H1 (cell line): Measurements from ENCODE around the gene PAX8. TPM values are rescaled to one million over a fixed set of nuclear protein-coding genes. Genes with fewer than 3 reads are reported as not detected.

Experiments
- CTCF ChIA-PET: fragments of 300-600 bp; sonication (Branson Sonifier 250); formaldehyde crosslinking; loops from one replicate; lab custom pipeline; 2021; ENCODE audit not compliant: partially characterized antibody; lab: Charles Lee
- POLR2A ChIA-PET: fragments of 300-600 bp; sonication (Branson Sonifier 250); formaldehyde crosslinking; loops from one replicate; lab custom pipeline; 2021; ENCODE audit warnings: inconsistent platforms; ENCODE audit not compliant: partially characterized antibody; lab: Charles Lee
- DNase-seq, 2 experiments: peaks; one replicate each; pipeline versions ENCODE4 v3.0.0 to v3.0.0-alpha.2; 2010 to 2022; ENCODE audit warnings: low spot score in 2 of 2, low read depth in 1 of 2, mixed read lengths in 1 of 2
- FAIRE-seq: peaks from 2 replicates; lab custom pipeline; 2011; peaks lifted over from hg19 to GRCh38; lab: Jason Lieb, UNC
- H2AFZ ChIP-seq: 2 replicates; pipeline ENCODE4 v1.8.1; 2012; ENCODE audit warnings: low read length, inconsistent platforms
- H2AK5ac ChIP-seq: 2 replicates; pipeline ENCODE4 v1.6.1; 2013; ENCODE audit warnings: low read depth, low read length
- H2BK120ac ChIP-seq: replicated peaks from 2 replicates; pipeline ENCODE3; 2013; ENCODE audit warnings: low read depth, low read length, inconsistent platforms
- H2BK12ac ChIP-seq: 2 replicates; pipeline ENCODE4 v1.6.1; 2013; ENCODE audit warnings: low read depth, low read length
- H2BK15ac ChIP-seq: 2 replicates; pipeline ENCODE4 v1.6.1; 2013; ENCODE audit warnings: low read length
- H2BK20ac ChIP-seq: 2 replicates; pipeline ENCODE4 v1.6.1; 2013; ENCODE audit warnings: low read length
- H2BK5ac ChIP-seq: 2 replicates; pipeline ENCODE4 v1.6.1; 2013; ENCODE audit warnings: low read depth, low read length
- H3K14ac ChIP-seq: 2 replicates; pipeline ENCODE4 v1.6.1; 2013; ENCODE audit warnings: inconsistent platforms; ENCODE audit not compliant: insufficient read length
- H3K18ac ChIP-seq: 2 replicates; pipeline ENCODE4 v1.6.1; 2013; ENCODE audit warnings: low read length; ENCODE audit errors: extremely low read depth
- H3K23ac ChIP-seq: 2 replicates; pipeline ENCODE4 v1.6.1; 2013; ENCODE audit warnings: inconsistent platforms; ENCODE audit not compliant: insufficient read length
- H3K23me2 ChIP-seq: 2 replicates; pipeline ENCODE4 v1.6.1; 2013; ENCODE audit warnings: low read depth, low read length
- H3K27ac ChIP-seq: 2 replicates; pipeline ENCODE4 v1.6.1; 2011; ENCODE audit warnings: low read depth, low read length, inconsistent platforms
- H3K27me3 ChIP-seq, 4 experiments: replicated peaks in 1 of 4; 1 replicate in 1 of 4; 2 replicates in 3 of 4; pipeline versions ENCODE4 v1.6.1 to v1.8.1; 2011 to 2013; ENCODE audit warnings: low read length in 3 of 4, mild to moderate bottlenecking in 3 of 4, inconsistent platforms in 2 of 4, mixed read lengths in 2 of 4, moderate library complexity in 1 of 4; ENCODE audit not compliant: control insufficient read depth in 3 of 4, insufficient read depth in 3 of 4; ENCODE audit errors: extremely low read depth in 1 of 4
- H3K36me3 ChIP-seq, 4 experiments: 2 replicates each; pipeline versions ENCODE4 v1.6.1 to v1.8.1; 2011 to 2013; ENCODE audit warnings: mild to moderate bottlenecking in 4 of 4, low read length in 3 of 4, moderate library complexity in 2 of 4, control low read depth in 1 of 4, inconsistent platforms in 1 of 4; ENCODE audit not compliant: insufficient read depth in 4 of 4, control insufficient read depth in 2 of 4
- H3K4ac ChIP-seq: replicated peaks from 2 replicates; pipeline ENCODE3; 2013; ENCODE audit warnings: low read length, low read depth, mixed read lengths, inconsistent platforms; ENCODE audit not compliant: insufficient read length
- H3K4me1 ChIP-seq, 4 experiments: replicated peaks in 1 of 4; 1 replicate in 1 of 4; 2 replicates in 3 of 4; pipeline versions ENCODE4 v1.6.1 to v1.8.1; 2011 to 2013; ENCODE audit warnings: low read length in 3 of 4, inconsistent platforms in 2 of 4, mixed read lengths in 1 of 4; ENCODE audit not compliant: insufficient read depth in 4 of 4, control insufficient read depth in 3 of 4
- H3K4me2 ChIP-seq, 2 experiments: 2 replicates each; pipeline versions ENCODE4 v1.6.1 to v1.8.1; 2011 to 2013; ENCODE audit warnings: low read depth in 2 of 2, low read length in 2 of 2, control low read depth in 1 of 2, inconsistent platforms in 1 of 2, mild to moderate bottlenecking in 1 of 2; ENCODE audit not compliant: insufficient read depth in 1 of 2
- H3K4me3 ChIP-seq, 4 experiments: fragments of 200-600, 300-600 bp in 1 of 4; sonication (generic), shearing (Covaris generic), sonication (Bioruptor Twin) in 1 of 4; 2 replicates each; pipeline versions ENCODE4 v1.5.1 to v1.8.1; 2011 to 2016; ENCODE audit warnings: low read length in 4 of 4, low read depth in 3 of 4, control low read depth in 2 of 4, inconsistent platforms in 2 of 4, mild to moderate bottlenecking in 2 of 4, mixed read lengths in 1 of 4, moderate library complexity in 1 of 4; ENCODE audit not compliant: insufficient read depth in 2 of 4; ENCODE audit errors: extremely low read depth in 1 of 4
- H3K56ac ChIP-seq: replicated peaks from 2 replicates; pipeline ENCODE3; 2013; ENCODE audit warnings: low read depth, mild to moderate bottlenecking, mixed read lengths, low read length, inconsistent platforms; ENCODE audit not compliant: insufficient read length
- H3K79me1 ChIP-seq: 2 replicates; pipeline ENCODE4 v1.6.1; 2013; ENCODE audit warnings: low read depth, low read length, control low read depth
- H3K79me2 ChIP-seq, 2 experiments: 2 replicates each; pipeline versions ENCODE4 v1.6.1 to v1.8.1; 2012 to 2013; ENCODE audit warnings: low read length in 2 of 2, mild to moderate bottlenecking in 2 of 2, inconsistent platforms in 1 of 2; ENCODE audit not compliant: insufficient read depth in 2 of 2, control insufficient read depth in 1 of 2
- H3K9ac ChIP-seq, 4 experiments: replicated peaks in 1 of 4; 1 replicate in 1 of 4; 2 replicates in 3 of 4; pipeline versions ENCODE4 v1.6.1 to v1.8.1; 2011 to 2013; ENCODE audit warnings: low read depth in 3 of 4, low read length in 3 of 4, control low read depth in 2 of 4, mild to moderate bottlenecking in 2 of 4, moderate library complexity in 2 of 4, inconsistent platforms in 1 of 4; ENCODE audit errors: extremely low read depth in 1 of 4
- H3K9me3 ChIP-seq, 2 experiments: 2 replicates each; pipeline versions ENCODE4 v1.6.1 to v1.8.1; 2012 to 2013; ENCODE audit warnings: mild to moderate bottlenecking in 2 of 2, moderate library complexity in 2 of 2, control low read depth in 1 of 2, inconsistent platforms in 1 of 2, low read depth in 1 of 2, low read length in 1 of 2, mixed read lengths in 1 of 2; ENCODE audit not compliant: insufficient read depth in 2 of 2
- H4K20me1 ChIP-seq, 2 experiments: replicated peaks in 1 of 2; 2 replicates each; pipeline versions ENCODE3 to v1.8.1; 2011 to 2013; ENCODE audit warnings: inconsistent platforms in 2 of 2, low read length in 2 of 2, mild to moderate bottlenecking in 1 of 2; ENCODE audit not compliant: insufficient read depth in 2 of 2, control insufficient read depth in 1 of 2
- H4K5ac ChIP-seq: 2 replicates; pipeline ENCODE4 v1.6.1; 2013; ENCODE audit warnings: low read length, low read depth, mixed read lengths, inconsistent platforms; ENCODE audit not compliant: insufficient read length
- H4K8ac ChIP-seq: 2 replicates; pipeline ENCODE4 v1.8.0; 2013; ENCODE audit warnings: mild to moderate bottlenecking, moderate library complexity, low read length, inconsistent platforms; ENCODE audit not compliant: insufficient read depth; ENCODE audit errors: extremely low read depth
- H4K91ac ChIP-seq: replicated peaks from 2 replicates; pipeline ENCODE3; 2013; ENCODE audit warnings: low read length, mixed read lengths, inconsistent platforms; ENCODE audit not compliant: insufficient read length
- CBX8 ChIP-seq: fragments of 300-800, 300-1000 bp; sonication (generic); IDR thresholded peaks from 2 replicates; pipeline ENCODE4 v1.7.1; 2016; ENCODE audit warnings: low read depth, low read length, borderline replicate concordance
- KDM5A ChIP-seq: fragments of 200-600 bp; IDR thresholded peaks from 2 replicates; pipeline ENCODE4 v1.7.1; 2012; ENCODE audit warnings: mild to moderate bottlenecking, low read length, inconsistent platforms, mixed read lengths
- POU5F1 ChIP-seq: IDR thresholded peaks from 2 replicates; pipeline ENCODE4 v1.6.1; 2011; ENCODE audit warnings: low read depth, mild to moderate bottlenecking, low read length, moderate library complexity
- YY1 ChIP-seq: IDR thresholded peaks from 2 replicates; pipeline ENCODE4 v1.6.1; 2011; ENCODE audit warnings: low read depth, mild to moderate bottlenecking, low read length
- WGBS, 2 experiments: shearing (Covaris generic) in 1 of 2; methylation state at CpG; one replicate each; pipeline versions ENCODE4 v1.1.6 to v1.1.7; 2013 to 2015; ENCODE audit warnings: low lambda C conversion rate in 2 of 2, mixed read lengths in 2 of 2, inconsistent platforms in 1 of 2, low coverage in 1 of 2, missing lambda C conversion rate in 1 of 2; ENCODE audit not compliant: insufficient replicate concordance in 2 of 2, insufficient coverage in 1 of 2, insufficient read length in 1 of 2; ENCODE audit errors: extremely low coverage in 1 of 2, missing lambda C conversion rate in 1 of 2; 5-methylcytosine and 5-hydroxymethylcytosine counted together
- polyA plus RNA-seq, 7 experiments: library from polyadenylated mRNA; depleted of rRNA in 3 of 7; stranded (reverse) in 5 of 7; unstranded in 2 of 7; fragments of >200 nt in 5 of 7; fragments of 200-250 nt in 2 of 7; gene quantifications; 1 replicate in 5 of 7; 2 replicates in 1 of 7; 4 replicates in 1 of 7; pipeline versions ENCODE4 v1.2.1 to v1.2.3, GENCODE V29; 2011 to 2013; ENCODE audit warnings: missing spikeins in 2 of 7, mixed read lengths in 2 of 7
- total RNA-seq: library from RNA; stranded (reverse); fragmentation: NEBNext Ultra II Directional; extraction: Animal tissue kit (Norgen Biotek cat#: 25700); gene quantifications from 2 replicates; pipeline ENCODE4 v1.2.1, GENCODE V29; 2021

The PAX8 gene
- total and polyA plus RNA-seq, 2 of the 8 experiments (the other 6 are each of a cell fraction or from before 2014, with no cell fraction given) = 0.02 TPM; not detected in 1

GRCh38 chr2:113187771-113188170 lies 91.0 kb downstream of the PAX8 start:
- H2BK12ac ChIP-seq = no peak overlapping the region
- H2BK5ac ChIP-seq = no peak overlapping the region
- 89% methylated on average over 6 of the region's 6 CpGs; no CpG with 5 or more reads in 1 of the 2 experiments for WGBS, 2 experiments
- TF ChIP-seq POU5F1 = no peak
- TF ChIP-seq YY1 = no peak
- no peak for TF ChIP-seq KDM5A
- no peak for TF ChIP-seq CBX8
- no peak overlapping the region for H3K14ac ChIP-seq
- H3K18ac ChIP-seq = no peak overlapping the region
- no peak overlapping the region for H2AFZ ChIP-seq
- no peaks in the 10 kb centered on the region for H3K79me2 ChIP-seq
- no peak overlapping the region for H4K91ac ChIP-seq
- no peaks in the 10 kb centered on the region for H3K4me1 ChIP-seq
- H4K5ac ChIP-seq = no peak overlapping the region
- DNase-seq (no peak), FAIRE-seq (no peak)
- no peaks in the 10 kb centered on the region for H3K36me3 ChIP-seq
- CTCF ChIA-PET = interaction anchor here (0.7 to 1.7 kb wide), 4 partner anchors 11 to 107 kb away, joined by 3 to 5 read pairs (median 4); no protein-coding TSS in a partner anchor
- no peak overlapping the region for H2BK120ac ChIP-seq
- H3K23ac ChIP-seq = no peak overlapping the region
- no peak overlapping the region for H3K27ac ChIP-seq
- no peak overlapping the region for H3K4me2 ChIP-seq
- H2BK20ac ChIP-seq = no peak overlapping the region
- H3K9me3 ChIP-seq = no peaks in the 10 kb centered on the region
- no peaks in the 10 kb centered on the region; the same call in 1 of the 2 replicates for H3K23me2 ChIP-seq
- H4K20me1 ChIP-seq = no peaks in the 10 kb centered on the region
- no peak overlapping the region for H3K4ac ChIP-seq
- no peaks in the 10 kb centered on the region for H3K27me3 ChIP-seq
- no peak overlapping the region for H3K4me3 ChIP-seq
- H2BK15ac ChIP-seq = no peak overlapping the region
- H3K9ac ChIP-seq = no peak overlapping the region
- H3K79me1 ChIP-seq = no peaks in the 10 kb centered on the region
- H2AK5ac ChIP-seq = no peak overlapping the region
- H4K8ac ChIP-seq = no peak overlapping the region
- no peak overlapping the region for H3K56ac ChIP-seq
- POLR2A ChIA-PET = no interaction called here
